Stimulated activated CD8-positive, alpha-beta memory T cell treated with anti-CD3 and anti-CD28 coated beads, Interleukin-4, amount 100 ng/mL, for 24 hours (primary cell): ENCODE results near the gene NFAM1.

Experiments used
- DNase-seq: peaks from one replicate; pipeline ENCODE4 v3.0.0-alpha.2; 2020; ENCODE audit warnings: low read depth

NFAM1 gene

GRCh38 chr22:42414565-42415303, 17.5 kb downstream of the NFAM1 start:
- DNase-seq, result no peak

- DNase-seq, result no peak
Observed at GRCh38 chr22:42414021-42414420, 18.2 kb downstream of the NFAM1 start.

GRCh38 chr22:42412744-42413333, 19.4 kb downstream of the NFAM1 start:
- no peak for DNase-seq

- no peak for DNase-seq
Observed at GRCh38 chr22:42410708-42411107, 21.5 kb downstream of the NFAM1 start.

GRCh38 chr22:42408810-42409529, 23.2 kb downstream of the NFAM1 start:
- DNase-seq, result no peak

- DNase-seq, result no peak
Observed at GRCh38 chr22:42408276-42408675, 23.9 kb downstream of the NFAM1 start.

- DNase-seq, result no peak
Observed at GRCh38 chr22:42404266-42404665, 27.9 kb downstream of the NFAM1 start.

- DNase-seq, result no peak
Observed at GRCh38 chr22:42401535-42402334, 30.5 kb downstream of the NFAM1 start.

GRCh38 chr22:42400811-42401534, 31.2 kb downstream of the NFAM1 start:
- no peak for DNase-seq

- no peak for DNase-seq
Observed at GRCh38 chr22:42399315-42400271, 32.6 kb downstream of the NFAM1 start.

- no peak for DNase-seq
Observed at GRCh38 chr22:42397332-42398249, 34.6 kb downstream of the NFAM1 start.

GRCh38 chr22:42396621-42397331, 35.4 kb downstream of the NFAM1 start:
- DNase-seq, result no peak

- DNase-seq, result no peak
Observed at GRCh38 chr22:42389143-42389542, 43.1 kb downstream of the NFAM1 start.

- DNase-seq, result no peak
Observed at GRCh38 chr22:42388130-42388797, 43.9 kb downstream of the NFAM1 start.

GRCh38 chr22:42387631-42388030, 44.6 kb downstream of the NFAM1 start:
- no peak for DNase-seq

GRCh38 chr22:42385696-42386095, 46.5 kb downstream of the NFAM1 start:
- no peak for DNase-seq

GRCh38 chr22:42384506-42384905, 47.7 kb downstream of the NFAM1 start:
- no peak for DNase-seq

- DNase-seq, result no peak
Observed at GRCh38 chr22:42383851-42384417, 48.3 kb downstream of the NFAM1 start.
